Body of pancreas (tissue), 4 donors: Measurements from ENCODE around the gene IRF7. TPM values are rescaled to one million over a fixed set of nuclear protein-coding genes. Genes with fewer than 3 reads are reported as not detected.
"Not testable (repeated sequence)": the region's sequence is repeated elsewhere in the genome, so short reads cannot be mapped to it uniquely, and the experiment has no call there.

Experiments
- ATAC-seq: fragments of 150-250 bp; one replicate; pipeline ENCODE4 v1.9.1; 2016
- DNase-seq, 4 donors: peaks; one replicate each; pipeline ENCODE4 v3.0.0-alpha.2; 2019
- H3K27ac ChIP-seq, 4 donors: fragments of 200-600 bp; sonication (generic); 1 replicate in 3 of 4; 2 replicates in 1 of 4; pipeline versions ENCODE4 v1.5.1 to v1.6.1; 2016 to 2019; ENCODE audit warnings: mild to moderate bottlenecking in 1 of 4, mixed read lengths in 1 of 4, moderate library complexity in 1 of 4
- H3K27me3 ChIP-seq, 2 donors: fragments of 200-600 bp; sonication (generic); one replicate each; pipeline ENCODE4 v1.6.0; 2016; ENCODE audit warnings: mild to moderate bottlenecking in 1 of 2
- H3K36me3 ChIP-seq, 2 donors: fragments of 200-600 bp; sonication (generic); replicated peaks in 1 of 2; 2 replicates each; pipeline ENCODE4 v1.5.1; 2016; ENCODE audit warnings: low read depth in 2 of 2; ENCODE audit not compliant: insufficient read depth in 1 of 2
- H3K4me1 ChIP-seq: fragments of 200-600 bp; sonication (generic); one replicate; pipeline ENCODE4 v1.6.0; 2016
- H3K4me3 ChIP-seq, 2 donors: fragments of 200-600 bp; sonication (generic); 1 replicate in 1 of 2; 2 replicates in 1 of 2; pipeline ENCODE4 v1.5.1; 2016 to 2019
- H3K9me3 ChIP-seq, 3 donors: fragments of 200-600 bp; sonication (generic); 1 replicate in 2 of 3; 2 replicates in 1 of 3; pipeline ENCODE4 v1.5.1; 2016
- POLR2A ChIP-seq, 3 donors: fragments of 450-650 bp; IDR thresholded peaks; one replicate each; pipeline ENCODE4 v1.6.1; 2016; ENCODE audit warnings: antibody characterized with exemption in 3 of 3, mild to moderate bottlenecking in 2 of 3
- WGBS, 2 donors: methylation state at CpG; one replicate each; pipeline ENCODE4 v1.1.5; 2017; 5-methylcytosine and 5-hydroxymethylcytosine counted together
- intact Hi-C: fragments of 100-400 bp; cut with DNase I; formaldehyde crosslinking; loops from one replicate; pipeline ENCODE4 v1.15.1; 2023
- total RNA-seq, 2 donors: library from RNA; depleted of rRNA; stranded (reverse); fragments of >200 nt; gene quantifications; one replicate each; pipeline ENCODE4 v1.1.0, GENCODE V29; 2016
- TF ChIP-seq, protein P1 (sequence below), 7 experiments: fragments of 450-650 bp in 4 of 7; fragments of 200-600 bp in 3 of 7; sonication (generic) in 3 of 7; IDR thresholded peaks; one replicate each; pipeline ENCODE4 v1.5.1; 2016 to 2019; ENCODE audit warnings: antibody characterized with exemption in 7 of 7

Gene IRF7
- total RNA-seq, 2 donors from 2014 or later = 10.4 to 10.9 TPM

DNA sequence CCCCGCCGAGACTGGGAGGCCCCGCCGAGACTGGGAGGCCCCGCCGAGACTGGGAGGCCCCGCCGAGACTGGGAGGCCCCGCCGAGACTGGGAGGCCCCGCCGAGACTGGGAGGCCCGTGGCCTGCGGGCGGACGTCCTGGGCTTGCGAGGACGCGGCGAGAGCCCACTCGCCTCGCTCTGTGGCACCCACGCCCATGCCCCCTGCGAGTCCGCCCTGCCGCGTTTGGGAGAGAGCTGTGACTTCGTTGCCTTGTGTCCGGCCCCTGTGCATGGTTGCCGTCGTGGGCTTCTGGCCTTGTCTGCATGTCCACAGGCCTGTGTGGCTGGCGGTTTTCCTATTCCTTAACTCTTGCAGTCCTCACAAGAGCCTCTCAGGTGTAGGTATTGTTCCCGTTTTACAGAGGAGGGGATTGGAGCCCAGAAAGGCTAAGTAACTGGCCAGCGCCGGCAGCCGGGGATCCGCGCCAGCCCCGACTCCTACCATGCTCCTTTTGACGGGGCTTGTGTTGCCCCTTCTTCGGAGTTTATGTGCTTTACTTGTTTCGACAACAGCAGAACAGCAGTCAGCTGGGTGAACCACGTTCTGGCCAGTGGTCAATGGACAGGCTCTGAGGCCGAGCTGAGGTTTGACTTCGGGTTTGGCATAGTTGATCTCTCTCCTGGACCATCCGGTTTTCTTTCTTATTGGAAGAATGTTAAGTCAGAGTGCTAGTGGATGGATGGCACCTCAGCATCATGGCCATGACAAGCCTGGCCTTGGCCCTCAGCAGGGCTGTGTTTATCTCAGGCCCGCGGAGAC is 38.7 kb downstream of the IRF7 start:
- Histone ChIP-seq H3K27me3 (no peaks in the 10 kb centered on the region), H3K9me3 (no peaks in the 10 kb centered on the region), H3K4me3 (peak overlapping the region; percentile 50 to 74), H3K4me1 (peaks cover 61% of the 10 kb centered on the region), H3K36me3 (peaks cover 0 to 2% of the 10 kb centered on the region in 2 donors), H3K27ac (peak overlapping the region in 3 of 4 donors; percentile 57 to 99 (median 97))
- WGBS, 2 donors = 1 to 2% methylated on average over 15 to 25 of the region's 48 CpGs
- DNase-seq = peak in 1 of 4 donors; percentile 21
- intact Hi-C loops = no loop called here
- TF ChIP-seq, protein P1, sequence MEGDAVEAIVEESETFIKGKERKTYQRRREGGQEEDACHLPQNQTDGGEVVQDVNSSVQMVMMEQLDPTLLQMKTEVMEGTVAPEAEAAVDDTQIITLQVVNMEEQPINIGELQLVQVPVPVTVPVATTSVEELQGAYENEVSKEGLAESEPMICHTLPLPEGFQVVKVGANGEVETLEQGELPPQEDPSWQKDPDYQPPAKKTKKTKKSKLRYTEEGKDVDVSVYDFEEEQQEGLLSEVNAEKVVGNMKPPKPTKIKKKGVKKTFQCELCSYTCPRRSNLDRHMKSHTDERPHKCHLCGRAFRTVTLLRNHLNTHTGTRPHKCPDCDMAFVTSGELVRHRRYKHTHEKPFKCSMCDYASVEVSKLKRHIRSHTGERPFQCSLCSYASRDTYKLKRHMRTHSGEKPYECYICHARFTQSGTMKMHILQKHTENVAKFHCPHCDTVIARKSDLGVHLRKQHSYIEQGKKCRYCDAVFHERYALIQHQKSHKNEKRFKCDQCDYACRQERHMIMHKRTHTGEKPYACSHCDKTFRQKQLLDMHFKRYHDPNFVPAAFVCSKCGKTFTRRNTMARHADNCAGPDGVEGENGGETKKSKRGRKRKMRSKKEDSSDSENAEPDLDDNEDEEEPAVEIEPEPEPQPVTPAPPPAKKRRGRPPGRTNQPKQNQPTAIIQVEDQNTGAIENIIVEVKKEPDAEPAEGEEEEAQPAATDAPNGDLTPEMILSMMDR (IDR thresholded peaks at IDR 0.05) = no peak
- TF ChIP-seq POLR2A (IDR thresholded peaks at IDR 0.05) = no peak
- ATAC-seq = no peak

DNA sequence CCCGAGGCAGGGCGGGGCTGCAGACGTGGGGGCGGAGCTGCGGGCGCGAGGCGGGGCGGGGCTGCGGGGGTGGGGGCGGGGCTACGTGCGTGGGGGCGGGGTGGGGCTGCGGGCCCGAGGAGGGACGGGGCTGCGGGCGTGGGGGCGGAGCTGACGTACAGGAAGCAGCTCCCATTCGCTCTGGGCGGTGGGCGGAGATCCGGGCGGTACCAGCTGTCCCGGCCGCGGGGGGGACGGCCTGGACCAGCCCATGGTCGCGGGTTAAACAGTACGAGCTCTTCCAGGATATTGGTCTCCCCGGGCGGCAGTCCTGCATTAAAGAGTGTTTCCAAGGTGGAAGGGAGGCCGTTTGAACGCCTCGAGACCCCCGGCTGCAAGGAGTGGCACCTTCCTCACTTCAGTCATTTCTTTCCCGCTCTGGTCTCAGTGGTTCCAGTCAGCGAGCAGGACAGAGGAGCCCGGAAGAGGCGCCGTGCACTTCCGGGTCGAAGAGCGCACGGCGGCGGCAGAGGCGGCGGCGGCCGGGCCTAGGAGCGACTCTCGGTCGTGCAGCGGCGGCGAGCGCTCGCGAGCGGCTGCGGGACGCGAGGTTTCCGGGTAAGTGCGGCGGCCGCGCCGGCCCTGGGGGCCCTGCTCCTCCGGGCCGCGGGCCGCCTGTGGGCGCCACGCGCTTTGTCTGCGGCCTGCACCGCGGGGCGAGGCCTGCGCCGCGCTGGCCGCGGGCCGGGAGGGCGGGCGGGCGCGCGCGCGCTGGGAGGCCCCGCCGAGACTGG is 39.6 kb downstream of the IRF7 start, which contains the start of gene PHRF1:
Gene PHRF1 (plus strand): TSS at position 475 of the 773 bp plus-strand sequence. CDS start 5,043 bp downstream, outside the sequence.
- peak within 1 kb of the TSS; percentile 56 to 74 for H3K4me3 ChIP-seq
- intact Hi-C loops = no loop called here
- ATAC-seq (peak; percentile 92), DNase-seq (peak; percentile 97 to 99 (median 98))
- no peaks in the 10 kb centered on the region for H3K9me3 ChIP-seq
- 0% methylated on average over 3 to 87 of the region's 99 CpGs for WGBS, 2 donors
- peak within 1 kb of the TSS; percentile 97 to 99 (median 98) for H3K27ac ChIP-seq
- H3K36me3 ChIP-seq = no peaks in the 10 kb centered on the region
- H3K27me3 ChIP-seq = no peaks in the 10 kb centered on the region
- TF ChIP-seq, protein P1 (IDR thresholded peaks at IDR 0.05) = peak in 2 of 7 experiments; percentile 14 to 16
- peak; percentile 56 to 79 (median 74) for TF ChIP-seq POLR2A (IDR thresholded peaks at IDR 0.05)
- peaks cover 54% of the 10 kb centered on the region for H3K4me1 ChIP-seq

DNA sequence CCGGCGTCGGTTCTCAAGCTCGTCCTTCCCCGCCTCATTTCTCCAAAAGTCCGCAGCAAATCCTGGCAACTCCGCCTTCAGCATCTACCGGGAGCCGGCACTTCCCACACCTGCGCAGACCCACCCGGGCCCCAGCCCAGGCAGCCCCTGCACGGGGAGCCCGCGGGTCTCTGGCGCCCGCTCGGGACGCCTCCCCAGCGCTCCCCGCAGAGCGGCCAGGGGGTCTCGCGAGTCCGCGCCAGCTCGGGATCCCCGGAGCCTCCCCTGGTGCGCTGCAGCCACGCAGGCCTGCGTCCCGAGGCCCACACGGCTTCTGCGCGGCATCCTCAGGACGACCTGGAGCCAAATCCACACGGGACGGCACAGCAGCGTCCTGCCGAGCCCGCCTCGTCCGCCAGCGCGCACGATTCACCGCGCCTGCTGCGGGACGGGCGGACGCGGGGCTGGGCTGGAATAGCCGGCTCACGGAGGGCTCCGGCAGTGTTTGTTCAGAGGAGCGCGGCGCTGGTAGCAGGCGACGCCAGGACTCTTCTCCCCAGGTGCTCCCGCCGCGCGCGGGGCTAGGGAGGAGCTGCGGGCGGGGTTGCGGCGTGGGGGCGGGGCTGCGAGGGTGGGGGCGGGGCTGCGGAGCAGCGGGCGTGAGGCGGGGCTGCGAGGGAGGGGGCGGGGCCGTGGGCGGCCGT is 40.3 kb downstream of the IRF7 start:
- ATAC-seq (peak; percentile 59), DNase-seq (peak in 1 of 4 donors; percentile 66)
- peak overlapping the region; percentile 15 to 75 (median 68) for H3K27ac ChIP-seq
- peak overlapping the region; percentile 23 to 62 for H3K4me3 ChIP-seq
- intact Hi-C loops = no loop called here
- TF ChIP-seq POLR2A (IDR thresholded peaks at IDR 0.05) = no peak
- TF ChIP-seq, protein P1 (IDR thresholded peaks at IDR 0.05) = peak in 2 of 7 experiments; percentile 3 to 14
- H3K4me1 ChIP-seq = peaks cover 50% of the 10 kb centered on the region
- WGBS, 2 donors = 1 to 3% methylated on average over 10 to 47 of the region's 81 CpGs
- H3K36me3 ChIP-seq = no peaks in the 10 kb centered on the region
- H3K27me3 ChIP-seq = no peaks in the 10 kb centered on the region
- H3K9me3 ChIP-seq = no peaks in the 10 kb centered on the region

DNA sequence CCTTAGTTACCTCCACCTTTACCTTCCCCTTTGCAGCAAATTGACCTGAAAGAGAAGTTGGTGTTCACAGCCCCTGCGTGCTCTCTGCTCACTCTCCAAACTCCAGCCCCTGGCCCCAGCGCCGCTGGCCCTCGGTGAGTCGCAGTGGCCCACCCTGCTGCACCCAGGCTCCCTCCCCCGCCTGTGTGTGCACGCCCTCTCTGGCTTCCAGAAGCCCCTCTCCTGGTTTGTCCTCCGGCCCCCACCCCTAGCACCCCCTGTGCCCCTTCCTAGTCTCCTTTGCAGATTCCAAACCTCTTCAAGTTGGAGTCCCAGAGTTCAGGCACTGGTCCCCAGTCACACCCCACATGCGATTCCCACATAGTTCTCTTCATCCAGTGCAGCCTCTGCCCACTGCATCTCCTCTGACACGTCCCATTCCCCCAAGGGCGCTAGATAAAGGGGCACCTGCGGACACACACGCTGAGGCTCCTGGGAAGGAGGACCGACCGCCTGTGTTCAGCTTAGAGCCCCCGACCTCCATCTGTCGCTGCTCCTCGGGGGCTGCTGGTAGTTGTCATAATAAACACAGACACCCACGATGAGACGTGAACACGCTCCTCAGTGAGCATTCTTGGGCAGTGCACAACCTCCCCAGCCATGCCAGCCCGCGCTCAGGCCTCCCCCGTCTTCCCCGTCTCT is 41.0 kb downstream of the IRF7 start:
- H3K27ac ChIP-seq = peak overlapping the region in 3 of 4 donors; percentile 15 to 69 (median 66)
- H3K4me1 ChIP-seq = peaks cover 43% of the 10 kb centered on the region
- no peak for TF ChIP-seq POLR2A (IDR thresholded peaks at IDR 0.05)
- TF ChIP-seq, protein P1 (IDR thresholded peaks at IDR 0.05) = no peak
- H3K9me3 ChIP-seq = no peaks in the 10 kb centered on the region
- ATAC-seq (no peak), DNase-seq (no peak)
- intact Hi-C loops = no loop called here
- no peak overlapping the region for H3K4me3 ChIP-seq
- 24 to 38% methylated on average over 22 of the region's 25 CpGs for WGBS, 2 donors
- no peaks in the 10 kb centered on the region for H3K27me3 ChIP-seq
- H3K36me3 ChIP-seq = no peaks in the 10 kb centered on the region

DNA sequence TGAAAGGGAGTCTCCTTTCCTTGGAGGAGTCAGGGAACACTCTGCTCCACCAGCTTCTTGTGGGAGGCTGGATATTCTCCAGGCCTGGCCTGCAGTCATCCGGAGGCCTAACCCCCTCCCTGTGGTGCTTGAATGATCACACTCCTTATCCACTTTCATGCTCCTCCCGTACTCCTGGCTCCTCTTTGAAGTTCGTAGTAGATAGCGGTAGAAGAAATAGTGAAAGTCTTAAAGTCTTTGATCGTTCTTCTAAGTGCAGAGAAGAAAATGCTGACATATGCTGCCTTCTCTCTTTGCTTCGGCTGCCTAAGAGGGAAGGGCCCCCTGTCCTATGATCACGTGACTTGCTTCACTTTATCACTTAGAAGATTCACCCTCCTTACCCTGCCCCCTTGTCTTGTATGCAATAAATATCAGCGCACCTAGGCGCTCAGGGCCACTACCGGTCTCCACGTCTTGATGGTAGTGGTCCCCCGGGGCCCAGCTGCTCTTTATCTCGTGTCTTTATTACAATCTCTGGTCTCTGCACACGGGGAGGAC is 41.6 kb downstream of the IRF7 start:
- H3K4me3 ChIP-seq, intact Hi-C loops, H3K36me3 ChIP-seq, H3K9me3 ChIP-seq, H3K27me3 ChIP-seq, H3K27ac ChIP-seq, ATAC-seq, DNase-seq: not testable (repeated sequence)
- H3K4me1 ChIP-seq = peaks cover 42% of the 10 kb centered on the region
- WGBS, 2 donors = 65 to 74% methylated on average over 13 to 14 of the region's 14 CpGs
